Thyroid gland (tissue), 4 donors: Measurements from ENCODE around the gene GABRA5.

Source experiments
- POLR2A ChIP-seq, 2 donors: fragments of 450-650 bp; IDR thresholded peaks; one replicate each; pipeline ENCODE4 v1.6.1; 2017; ENCODE audit warnings: antibody characterized with exemption in 2 of 2, mild to moderate bottlenecking in 2 of 2, moderate library complexity in 1 of 2
- TF ChIP-seq, protein P1 (sequence below), 6 experiments: fragments of 200-600 bp in 3 of 6; fragments of 450-650 bp in 3 of 6; sonication (generic) in 3 of 6; IDR thresholded peaks; one replicate each; pipeline ENCODE4 v1.5.1; 2016 to 2019; ENCODE audit warnings: antibody characterized with exemption in 6 of 6, mild to moderate bottlenecking in 2 of 6, inconsistent platforms in 1 of 6, moderate library complexity in 1 of 6

DNA sequence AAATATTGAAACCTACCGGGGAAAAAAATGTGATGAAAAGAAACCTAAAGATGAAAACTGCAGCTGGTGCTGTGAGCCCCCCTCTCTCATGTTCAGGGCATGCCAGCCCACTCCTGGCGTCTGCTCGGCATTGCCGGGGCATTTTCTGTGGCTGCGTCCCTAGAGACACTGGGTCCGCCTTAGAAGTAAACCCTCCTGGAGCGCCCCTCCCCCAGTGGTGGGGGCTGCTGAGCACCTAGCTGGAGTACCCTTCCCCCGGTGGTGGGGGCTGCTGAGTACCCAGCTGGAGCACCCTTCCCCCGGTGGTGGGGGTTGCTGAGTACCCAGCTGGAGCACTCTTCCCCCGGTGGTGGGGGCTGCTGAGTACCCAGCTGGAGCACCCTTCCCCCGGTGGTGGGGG, 24.5 kb upstream of the GABRA5 start:
- no peak for TF ChIP-seq POLR2A (IDR thresholded peaks at IDR 0.05)
- TF ChIP-seq, protein P1, sequence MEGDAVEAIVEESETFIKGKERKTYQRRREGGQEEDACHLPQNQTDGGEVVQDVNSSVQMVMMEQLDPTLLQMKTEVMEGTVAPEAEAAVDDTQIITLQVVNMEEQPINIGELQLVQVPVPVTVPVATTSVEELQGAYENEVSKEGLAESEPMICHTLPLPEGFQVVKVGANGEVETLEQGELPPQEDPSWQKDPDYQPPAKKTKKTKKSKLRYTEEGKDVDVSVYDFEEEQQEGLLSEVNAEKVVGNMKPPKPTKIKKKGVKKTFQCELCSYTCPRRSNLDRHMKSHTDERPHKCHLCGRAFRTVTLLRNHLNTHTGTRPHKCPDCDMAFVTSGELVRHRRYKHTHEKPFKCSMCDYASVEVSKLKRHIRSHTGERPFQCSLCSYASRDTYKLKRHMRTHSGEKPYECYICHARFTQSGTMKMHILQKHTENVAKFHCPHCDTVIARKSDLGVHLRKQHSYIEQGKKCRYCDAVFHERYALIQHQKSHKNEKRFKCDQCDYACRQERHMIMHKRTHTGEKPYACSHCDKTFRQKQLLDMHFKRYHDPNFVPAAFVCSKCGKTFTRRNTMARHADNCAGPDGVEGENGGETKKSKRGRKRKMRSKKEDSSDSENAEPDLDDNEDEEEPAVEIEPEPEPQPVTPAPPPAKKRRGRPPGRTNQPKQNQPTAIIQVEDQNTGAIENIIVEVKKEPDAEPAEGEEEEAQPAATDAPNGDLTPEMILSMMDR (IDR thresholded peaks at IDR 0.05) = no peak
